Hepatocyte (in vitro differentiated cells): ENCODE data around the gene KIF26B. TPM values are rescaled to one million over a fixed set of nuclear protein-coding genes. Genes with fewer than 3 reads are reported as not detected.

Experiments
- DNase-seq: peaks from one replicate; pipeline ENCODE4 v3.0.0-alpha.2; 2016; ENCODE audit warnings: low spot score
- H2AFZ ChIP-seq: fragments of 200-600 bp; sonication (generic); 2 replicates; pipeline ENCODE4 v1.6.0; 2016; ENCODE audit warnings: antibody characterized with exemption, mild to moderate bottlenecking
- H3K27ac ChIP-seq: fragments of 200-600 bp; sonication (generic); 2 replicates; pipeline ENCODE4 v1.5.1; 2016; ENCODE audit warnings: mild to moderate bottlenecking
- H3K27me3 ChIP-seq: fragments of 200-600 bp; sonication (generic); 2 replicates; pipeline ENCODE4 v1.6.1; 2016
- H3K36me3 ChIP-seq: fragments of 200-600 bp; sonication (generic); replicated peaks from 2 replicates; pipeline ENCODE4 v1.5.1; 2016; ENCODE audit warnings: low read depth; ENCODE audit not compliant: insufficient read depth
- H3K4me1 ChIP-seq: fragments of 200-600 bp; sonication (generic); 2 replicates; pipeline ENCODE4 v1.5.1; 2016; ENCODE audit warnings: mild to moderate bottlenecking, moderate library complexity; ENCODE audit not compliant: insufficient read depth
- H3K4me2 ChIP-seq: fragments of 200-600 bp; sonication (generic); 2 replicates; pipeline ENCODE4 v1.6.0; 2016
- H3K4me3 ChIP-seq: fragments of 200-600 bp; sonication (generic); 2 replicates; pipeline ENCODE4 v1.5.1; 2016; ENCODE audit warnings: mild to moderate bottlenecking
- H3K79me2 ChIP-seq: fragments of 200-600 bp; sonication (generic); 2 replicates; pipeline ENCODE4 v1.6.0; 2017; ENCODE audit warnings: mild to moderate bottlenecking
- H3K9me2 ChIP-seq: fragments of 200-600 bp; sonication (generic); replicated peaks from 2 replicates; pipeline ENCODE4 v1.6.0; 2017; ENCODE audit warnings: mild to moderate bottlenecking; ENCODE audit not compliant: insufficient read depth
- H3K9me3 ChIP-seq: fragments of 200-600 bp; sonication (generic); 2 replicates; pipeline ENCODE4 v1.5.1; 2016; ENCODE audit warnings: low read depth, mild to moderate bottlenecking
- H4K20me1 ChIP-seq: fragments of 200-600 bp; sonication (generic); 2 replicates; pipeline ENCODE4 v1.6.0; 2016; ENCODE audit warnings: mild to moderate bottlenecking; ENCODE audit not compliant: insufficient read depth, poor library complexity, severe bottlenecking
- CTCF ChIP-seq: fragments of 200-600 bp; sonication (generic); IDR thresholded peaks from 2 replicates; pipeline ENCODE4 v1.5.1; 2016; ENCODE audit warnings: antibody characterized with exemption, mild to moderate bottlenecking; ENCODE audit not compliant: poor library complexity
- EZH2 ChIP-seq: fragments of 200-600 bp; sonication (generic); IDR thresholded peaks from 2 replicates; pipeline ENCODE4 v1.6.1; 2016; ENCODE audit warnings: antibody characterized with exemption, mild to moderate bottlenecking, borderline replicate concordance
- EZH2phosphoT487 ChIP-seq: fragments of 200-600 bp; sonication (generic); IDR thresholded peaks from one replicate; pipeline ENCODE4 v1.6.1; 2018; ENCODE audit warnings: antibody characterized with exemption, mild to moderate bottlenecking, low read depth, moderate library complexity; ENCODE audit not compliant: unreplicated experiment, severe bottlenecking
- WGBS: methylation state at CpG from one replicate; pipeline ENCODE4 v1.1.6; 2016; ENCODE audit warnings: low lambda C conversion rate; ENCODE audit errors: missing lambda C conversion rate; 5-methylcytosine and 5-hydroxymethylcytosine counted together
- polyA plus RNA-seq: library from polyadenylated mRNA; unstranded; fragments of >200 nt; fragmentation: Nextera tagmentation; extraction: Ambion mirVana; gene quantifications from 2 replicates; pipeline ENCODE4 v1.2.1, GENCODE V29; 2016
- total RNA-seq: library from RNA; depleted of rRNA; stranded (reverse); fragments of >200 nt; gene quantifications from 2 replicates; pipeline ENCODE4 v1.2.3, GENCODE V29; 2014

Gene KIF26B
- total and polyA plus RNA-seq, 2 experiments from 2014 or later = 12.7 to 21.6 TPM

GRCh38 chr1:245621589-245621988, 466.8 kb downstream of the KIF26B start:
- no peaks in the 10 kb centered on the region for H3K9me2 ChIP-seq
- no peak overlapping the region for H3K4me3 ChIP-seq
- peaks cover 3% of the 10 kb centered on the region for H3K4me1 ChIP-seq
- no peaks in the 10 kb centered on the region for H3K79me2 ChIP-seq
- H4K20me1 ChIP-seq = no peaks in the 10 kb centered on the region
- no peaks in the 10 kb centered on the region for H3K9me3 ChIP-seq
- WGBS = 68% methylated on average over 5 of the region's 5 CpGs
- H3K4me2 ChIP-seq = no peak overlapping the region
- TF ChIP-seq CTCF (no peak), EZH2phosphoT487 (no peak), EZH2 (no peak)
- no peak overlapping the region for H3K27ac ChIP-seq
- no peaks in the 10 kb centered on the region for H3K27me3 ChIP-seq
- H3K36me3 ChIP-seq = no peaks in the 10 kb centered on the region
- H2AFZ ChIP-seq = no peak overlapping the region
- DNase-seq = no peak

- Histone ChIP-seq H3K27ac (no peak overlapping the region), H3K27me3 (no peaks in the 10 kb centered on the region), H3K4me3 (no peak overlapping the region), H3K4me1 (peaks cover 3% of the 10 kb centered on the region), H3K79me2 (no peaks in the 10 kb centered on the region), H4K20me1 (no peaks in the 10 kb centered on the region), H3K9me2 (no peaks in the 10 kb centered on the region), H3K36me3 (no peaks in the 10 kb centered on the region), H2AFZ (no peak overlapping the region), H3K9me3 (no peaks in the 10 kb centered on the region), H3K4me2 (no peak overlapping the region)
- 70% methylated on average over 18 of the region's 18 CpGs for WGBS
- TF ChIP-seq EZH2 (no peak), CTCF (no peak), EZH2phosphoT487 (no peak)
- no peak for DNase-seq
These were observed 467.7 kb downstream of the KIF26B start for GRCh38 chr1:245622332-245623014.

- H4K20me1 ChIP-seq = no peaks in the 10 kb centered on the region
- no peak overlapping the region for H3K27ac ChIP-seq
- no peaks in the 10 kb centered on the region for H3K36me3 ChIP-seq
- peaks cover 9% of the 10 kb centered on the region for H3K9me3 ChIP-seq
- H3K4me1 ChIP-seq = no peaks in the 10 kb centered on the region
- no peaks in the 10 kb centered on the region for H3K79me2 ChIP-seq
- no peak overlapping the region for H2AFZ ChIP-seq
- no peak overlapping the region for H3K4me2 ChIP-seq
- DNase-seq = no peak
- no peak overlapping the region for H3K4me3 ChIP-seq
- no peaks in the 10 kb centered on the region for H3K9me2 ChIP-seq
- 100% methylated on average over 1 of the region's 1 CpG for WGBS
- H3K27me3 ChIP-seq = no peaks in the 10 kb centered on the region
- TF ChIP-seq EZH2 (no peak), EZH2phosphoT487 (no peak), CTCF (no peak)
These were observed 486.6 kb downstream of the KIF26B start for GRCh38 chr1:245641384-245641783.
